ENCODE data around the gene HPS1.

- no peak for TF ChIP-seq CTCF (conservative IDR thresholded peaks at IDR 0.05; ENCODE audit: low read depth in 2 of 2)
- TF ChIP-seq REST (IDR thresholded peaks at IDR 0.05; ENCODE audit: unreplicated experiment) = no peak
- no peak for TF ChIP-seq POLR2AphosphoS5 (IDR thresholded peaks at IDR 0.05; ENCODE audit: low read depth)
- TF ChIP-seq EZH2 (IDR thresholded peaks at IDR 0.05; ENCODE audit: low read depth, unreplicated experiment) = no peak
- TF ChIP-seq EZH2phosphoT487 (IDR thresholded peaks at IDR 0.05; ENCODE audit: unreplicated experiment) = no peak
- TF ChIP-seq JUNB (IDR thresholded peaks at IDR 0.05; ENCODE audit: unreplicated experiment) = no peak
- TF ChIP-seq ZNF462 (CRISPR knock-in tag; IDR thresholded peaks at IDR 0.05) = no peak
- no peak for TF ChIP-seq ETS1 (IDR thresholded peaks at IDR 0.05)
- no peak for TF ChIP-seq STAT1 (IDR thresholded peaks at IDR 0.05; ENCODE audit: unreplicated experiment)
These were observed 39.7 kb upstream of the HPS1 start for GRCh38 chr10:98486421-98486820.
